Bladder microvascular endothelial cell (primary cell): ENCODE data around the gene MPPE1. TPM values are rescaled to one million over a fixed set of nuclear protein-coding genes. Genes with fewer than 3 reads are reported as not detected.

Experiments used
- total RNA-seq: library from RNA; depleted of rRNA; stranded (reverse); fragments of >200 nt; gene quantifications from 2 replicates; pipeline ENCODE4 v1.2.3, GENCODE V29; 2014

The MPPE1 gene, protein sequence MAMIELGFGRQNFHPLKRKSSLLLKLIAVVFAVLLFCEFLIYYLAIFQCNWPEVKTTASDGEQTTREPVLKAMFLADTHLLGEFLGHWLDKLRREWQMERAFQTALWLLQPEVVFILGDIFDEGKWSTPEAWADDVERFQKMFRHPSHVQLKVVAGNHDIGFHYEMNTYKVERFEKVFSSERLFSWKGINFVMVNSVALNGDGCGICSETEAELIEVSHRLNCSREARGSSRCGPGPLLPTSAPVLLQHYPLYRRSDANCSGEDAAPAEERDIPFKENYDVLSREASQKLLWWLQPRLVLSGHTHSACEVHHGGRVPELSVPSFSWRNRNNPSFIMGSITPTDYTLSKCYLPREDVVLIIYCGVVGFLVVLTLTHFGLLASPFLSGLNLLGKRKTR
- total RNA-seq = 12.6 and 15.5 TPM in 2 replicates

DNA sequence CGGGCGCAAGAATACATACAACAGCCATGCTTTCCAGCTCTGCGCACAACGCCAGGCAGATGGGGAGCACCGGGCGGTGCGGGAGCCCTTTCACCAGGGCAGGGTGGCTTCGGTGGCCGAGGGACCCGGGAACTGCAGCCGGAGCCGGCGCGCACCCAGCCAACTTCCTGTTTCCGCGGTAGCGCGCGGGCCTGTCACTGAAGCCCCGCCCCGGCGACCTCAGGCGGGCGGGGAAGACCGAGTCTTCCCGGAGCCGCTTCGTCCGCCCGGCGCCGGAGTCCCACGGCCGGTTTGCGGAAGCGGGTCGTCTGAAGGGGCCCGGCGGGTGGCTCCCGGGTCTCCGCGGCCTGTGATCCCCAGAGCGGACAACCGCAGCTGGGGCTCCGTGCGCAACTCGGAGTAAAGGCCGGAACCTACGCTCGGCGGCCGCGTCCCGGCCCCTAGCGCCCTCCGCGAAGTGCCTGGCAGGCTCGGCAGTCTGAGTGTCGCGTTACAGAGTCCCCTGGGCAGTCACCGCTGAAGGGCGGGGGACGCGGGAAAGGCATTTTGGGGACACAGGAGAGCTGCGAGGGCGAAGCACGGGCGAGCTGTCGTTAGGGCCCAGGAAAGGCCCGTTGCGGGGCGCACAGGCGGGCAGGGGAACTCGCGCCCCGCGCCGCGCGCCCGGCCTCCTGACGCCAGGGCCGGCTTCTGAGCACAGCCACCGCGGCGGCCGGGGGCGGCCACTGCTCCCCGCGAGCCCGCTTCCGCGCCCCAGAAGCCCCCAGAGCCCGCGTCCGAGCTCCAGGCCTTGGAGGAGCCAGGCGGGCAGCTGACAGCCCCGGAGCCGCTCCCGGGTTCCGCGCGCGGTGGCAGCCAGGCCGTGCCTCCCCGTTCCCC, at the start of gene MPPE1:
Gene MPPE1, minus strand, starts transcription at position 136 of the 879 bp plus-strand sequence. CDS start 11,053 bp downstream, outside the sequence.

DNA sequence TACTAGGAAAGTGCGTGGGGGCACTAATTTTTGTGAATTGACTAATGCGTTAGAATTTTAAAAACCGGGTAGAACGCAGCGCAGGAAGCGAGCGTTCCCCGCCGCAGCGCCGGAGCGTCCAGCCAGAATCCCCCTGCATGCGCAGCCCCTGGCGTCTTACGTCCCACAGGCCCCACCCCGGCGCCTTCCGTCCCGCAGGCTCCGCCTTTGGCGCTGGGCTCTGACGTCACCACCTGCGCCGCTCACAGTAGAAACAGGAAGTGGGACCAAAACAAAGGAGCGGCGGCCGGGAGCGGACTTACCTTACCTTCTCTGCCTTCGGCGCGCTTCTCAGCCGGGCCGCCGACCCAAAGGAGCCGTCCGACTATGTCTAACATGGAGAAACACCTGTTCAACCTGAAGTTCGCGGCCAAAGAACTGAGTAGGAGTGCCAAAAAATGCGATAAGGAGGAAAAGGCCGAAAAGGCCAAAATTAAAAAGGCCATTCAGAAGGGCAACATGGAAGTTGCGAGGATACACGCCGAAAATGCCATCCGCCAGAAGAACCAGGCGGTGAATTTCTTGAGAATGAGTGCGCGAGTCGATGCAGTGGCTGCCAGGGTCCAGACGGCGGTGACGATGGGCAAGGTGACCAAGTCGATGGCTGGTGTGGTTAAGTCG, 56.8 kb downstream of the MPPE1 start, which contains the start of gene CHMP1B:
Gene CHMP1B, plus strand, starts transcription at position 268 of the 660 bp plus-strand sequence. Its CDS starts 99 bp downstream, at position 367.

Other genes with a start within 250 kb of the MPPE1 start
- 0.13 TPM in 1 of 2 replicates, not detected in the other for gene GNAL, start 219.1 kb downstream of the MPPE1 start, total RNA-seq
- gene CHMP1B, start 56.9 kb downstream of the MPPE1 start, total RNA-seq = 47.8 and 83.2 TPM in 2 replicates
- 6.2 and 7.5 TPM in 2 replicates for gene IMPA2, start 73.2 kb upstream of the MPPE1 start, total RNA-seq
- gene ANKRD62, start 185.5 kb upstream of the MPPE1 start, total RNA-seq = not detected in 2 replicates